HEK293 (cell line): Measurements from ENCODE around the gene LDLRAD4.

Experiments
- ZNF311 ChIP-seq: fragments of 450-650 bp; formaldehyde crosslinking; IDR thresholded peaks from 2 replicates; pipeline ENCODE4 v1.5.1; 2017; ENCODE audit warnings: missing biosample characterization, missing genetic modification characterization, borderline replicate concordance
- TF ChIP-seq, protein P1 (sequence below): fragments of 450-650 bp; formaldehyde crosslinking; IDR thresholded peaks from 2 replicates; pipeline ENCODE4 v1.5.1; 2016; ENCODE audit warnings: missing biosample characterization, missing genetic modification characterization

GRCh38 chr18:13192970-13193369 lies 25.6 kb upstream of the LDLRAD4 start:
- TF ChIP-seq, protein P1, sequence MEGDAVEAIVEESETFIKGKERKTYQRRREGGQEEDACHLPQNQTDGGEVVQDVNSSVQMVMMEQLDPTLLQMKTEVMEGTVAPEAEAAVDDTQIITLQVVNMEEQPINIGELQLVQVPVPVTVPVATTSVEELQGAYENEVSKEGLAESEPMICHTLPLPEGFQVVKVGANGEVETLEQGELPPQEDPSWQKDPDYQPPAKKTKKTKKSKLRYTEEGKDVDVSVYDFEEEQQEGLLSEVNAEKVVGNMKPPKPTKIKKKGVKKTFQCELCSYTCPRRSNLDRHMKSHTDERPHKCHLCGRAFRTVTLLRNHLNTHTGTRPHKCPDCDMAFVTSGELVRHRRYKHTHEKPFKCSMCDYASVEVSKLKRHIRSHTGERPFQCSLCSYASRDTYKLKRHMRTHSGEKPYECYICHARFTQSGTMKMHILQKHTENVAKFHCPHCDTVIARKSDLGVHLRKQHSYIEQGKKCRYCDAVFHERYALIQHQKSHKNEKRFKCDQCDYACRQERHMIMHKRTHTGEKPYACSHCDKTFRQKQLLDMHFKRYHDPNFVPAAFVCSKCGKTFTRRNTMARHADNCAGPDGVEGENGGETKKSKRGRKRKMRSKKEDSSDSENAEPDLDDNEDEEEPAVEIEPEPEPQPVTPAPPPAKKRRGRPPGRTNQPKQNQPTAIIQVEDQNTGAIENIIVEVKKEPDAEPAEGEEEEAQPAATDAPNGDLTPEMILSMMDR (tag by site-specific recombination) = no peak
- TF ChIP-seq ZNF311 (tag by site-specific recombination) = no peak
